Heart left ventricle (tissue), 16 donors: ENCODE data around the gene CUX1. TPM values are rescaled to one million over a fixed set of nuclear protein-coding genes. Genes with fewer than 3 reads are reported as not detected.

Source experiments
- ATAC-seq, 4 donors: fragments of 200-7000 bp; cut with Tn5 transposase; one replicate each; pipeline ENCODE4 v1.9.1; 2020 to 2022; ENCODE audit warnings: moderate library complexity in 4 of 4, mild to moderate bottlenecking in 3 of 4, moderate number of reproducible peaks in 1 of 4
- DNase-seq, 5 donors: peaks; one replicate each; pipeline ENCODE4 v3.0.0-alpha.2; 2020
- H3K27ac ChIP-seq, 12 donors: fragments of 200-600 bp; sonication (generic) in 4 of 12; one replicate each; pipeline versions ENCODE4 v1.5.0 to v1.8.0; 2016 to 2022; ENCODE audit warnings: mild to moderate bottlenecking in 2 of 12
- H3K27me3 ChIP-seq, 9 donors: fragments of 200-600 bp; sonication (generic) in 2 of 9; one replicate each; pipeline versions ENCODE4 v1.5.1 to v1.8.0; 2016 to 2022; ENCODE audit warnings: mild to moderate bottlenecking in 3 of 9
- H3K36me3 ChIP-seq, 9 donors: fragments of 200-600 bp; sonication (generic) in 2 of 9; one replicate each; pipeline versions ENCODE4 v1.5.0 to v1.8.0; 2018 to 2022; ENCODE audit warnings: mild to moderate bottlenecking in 2 of 9
- H3K4me1 ChIP-seq, 12 donors: fragments of 200-600 bp; sonication (generic) in 4 of 12; one replicate each; pipeline versions ENCODE4 v1.5.0 to v1.8.0; 2016 to 2022; ENCODE audit warnings: mild to moderate bottlenecking in 3 of 12
- H3K4me3 ChIP-seq, 12 donors: fragments of 200-600 bp; sonication (generic) in 4 of 12; one replicate each; pipeline versions ENCODE4 v1.5.0 to v1.8.0; 2017 to 2022; ENCODE audit warnings: mild to moderate bottlenecking in 9 of 12, moderate library complexity in 4 of 12
- H3K9me3 ChIP-seq, 12 donors: fragments of 200-600 bp; sonication (generic) in 4 of 12; one replicate each; pipeline versions ENCODE4 v1.5.0 to v1.8.0; 2016 to 2022; ENCODE audit warnings: mild to moderate bottlenecking in 1 of 12
- POLR2A ChIP-seq, 2 donors: fragments of 450-650 bp; IDR thresholded peaks; one replicate each; pipeline ENCODE4 v1.6.1; 2017; ENCODE audit warnings: antibody characterized with exemption in 2 of 2, mild to moderate bottlenecking in 2 of 2, moderate library complexity in 2 of 2
- WGBS, 4 donors: extraction: QIAGEN DNeasy Blood & Tissue Kit in 2 of 4; methylation state at CpG; one replicate each; pipeline versions ENCODE4 v1.1.5 to v1.1.7; 2013 to 2018; 5-methylcytosine and 5-hydroxymethylcytosine counted together
- intact Hi-C, 10 donors: fragments of 100-400 bp; cut with DNase I; formaldehyde crosslinking; loops; one replicate each; pipeline versions ENCODE4 v1.11.1 to v1.14.2; 2022
- polyA plus RNA-seq, 2 donors: library from polyadenylated mRNA; stranded (reverse); fragments of 200-250 nt; gene quantifications; one replicate each; pipeline ENCODE4 v1.2.3, GENCODE V29; 2013
- total RNA-seq, 9 donors: library from RNA; depleted of rRNA in 2 of 9; stranded (reverse); fragments of >200 nt in 2 of 9; fragmentation: NEBNext Ultra II Directional in 3 of 9; extraction: Animal tissue kit (Norgen Biotek cat#: 25700) in 3 of 9; gene quantifications; one replicate each; pipeline versions ENCODE4 v1.1.0 to v1.2.4, GENCODE V29; 2016 to 2023
- TF ChIP-seq, protein P1 (sequence below), 12 donors: fragments of 200-600 bp; sonication (generic) in 4 of 12; IDR thresholded peaks; one replicate each; pipeline versions ENCODE4 v1.5.0 to v1.8.0; 2018 to 2022; ENCODE audit warnings: antibody characterized with exemption in 12 of 12, mild to moderate bottlenecking in 5 of 12
- donor health status: ischemic (EF 13 %, LVEDD 7.1; RV severe dilation, severe dysfunction).
- donor health status: healthy with polysubstance abuse.
- donor health status: DM: no; HTN: yes; CAD: no.
- donor health status: DM: no; HTN: no; CAD: no.
- donor health status: ischemic (EF 25% LVEDD 6.9; RV normal size, moderate dysfunction).
- donor health status: ischemic (EF 25% LVEDD 5.7; RV mildly dilated, moderate dysfunction).
- donor health status: healthy.
- donor health status: DM: yes; HTN: yes; CAD: no.
- donor health status: ischemic (EF 35%, LVEDD 5.7; RV mildly dilated, moderate dysfunction).
- donor health status: nonischemic (EF 11% LVEDD 7.7; RV severe dilation, severe dysfunction).
- donor health status: DM: yes; HTN: yes; CAD: no.
- donor health status: PGD.
- donor health status: ischemic (EF 29% LVEDD 5.4; RV normal size, mild dysfunction).
- donor health status: nonischemic (EF 23%, LVEDD 6.1; RV moderate dilation, normal function).

Gene CUX1
- total and polyA plus RNA-seq, 11 donors: 51.9 to 173 (median 122) TPM

DNA sequence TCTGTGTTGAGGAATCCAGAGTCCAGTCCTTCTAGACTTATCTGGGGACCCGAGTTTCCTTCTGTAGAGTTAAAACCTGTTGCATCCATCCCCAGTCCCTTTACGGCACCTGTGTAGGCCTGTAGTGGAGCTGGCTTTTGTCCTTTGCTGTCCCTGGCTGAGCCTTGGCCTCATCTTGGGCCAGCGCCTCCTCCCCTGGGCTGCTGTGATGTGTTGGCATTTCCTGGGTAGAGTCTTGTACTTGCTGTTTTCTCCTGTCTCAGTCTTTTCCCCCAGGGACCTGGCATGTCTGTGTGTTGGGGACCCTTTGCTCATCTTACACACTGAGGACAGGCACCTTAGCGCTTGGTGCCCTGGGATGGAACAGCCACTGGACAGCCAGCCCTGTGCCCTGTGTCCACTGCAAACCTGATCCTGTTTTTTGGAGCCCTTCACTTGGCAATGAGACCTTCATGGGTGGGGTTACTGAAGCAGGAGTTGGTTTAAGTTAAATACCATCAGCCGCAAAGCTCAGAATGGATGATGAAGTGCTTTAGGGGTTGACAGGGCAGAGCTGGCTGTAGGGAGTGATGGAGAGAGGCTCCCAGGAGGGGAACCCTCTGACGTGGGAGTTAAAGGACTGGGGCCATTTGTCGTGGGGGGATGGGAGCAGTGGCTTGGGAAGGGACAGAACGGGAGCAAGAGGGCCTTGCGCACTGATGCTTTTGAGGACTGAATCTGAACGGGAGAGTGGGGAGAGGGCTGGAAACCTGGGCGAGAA is 50.9 kb downstream of the CUX1 start:
- 76 to 87% (median 86%) methylated on average over 11 of the region's 11 CpGs for WGBS, 4 donors
- H3K9me3 ChIP-seq: no peaks in the 10 kb centered on the region
- peaks cover 0 to 54% (median 11%) of the 10 kb centered on the region in 12 donors for H3K4me1 ChIP-seq
- no peak for ATAC-seq
- TF ChIP-seq POLR2A (IDR thresholded peaks at IDR 0.05): no peak
- TF ChIP-seq, protein P1, sequence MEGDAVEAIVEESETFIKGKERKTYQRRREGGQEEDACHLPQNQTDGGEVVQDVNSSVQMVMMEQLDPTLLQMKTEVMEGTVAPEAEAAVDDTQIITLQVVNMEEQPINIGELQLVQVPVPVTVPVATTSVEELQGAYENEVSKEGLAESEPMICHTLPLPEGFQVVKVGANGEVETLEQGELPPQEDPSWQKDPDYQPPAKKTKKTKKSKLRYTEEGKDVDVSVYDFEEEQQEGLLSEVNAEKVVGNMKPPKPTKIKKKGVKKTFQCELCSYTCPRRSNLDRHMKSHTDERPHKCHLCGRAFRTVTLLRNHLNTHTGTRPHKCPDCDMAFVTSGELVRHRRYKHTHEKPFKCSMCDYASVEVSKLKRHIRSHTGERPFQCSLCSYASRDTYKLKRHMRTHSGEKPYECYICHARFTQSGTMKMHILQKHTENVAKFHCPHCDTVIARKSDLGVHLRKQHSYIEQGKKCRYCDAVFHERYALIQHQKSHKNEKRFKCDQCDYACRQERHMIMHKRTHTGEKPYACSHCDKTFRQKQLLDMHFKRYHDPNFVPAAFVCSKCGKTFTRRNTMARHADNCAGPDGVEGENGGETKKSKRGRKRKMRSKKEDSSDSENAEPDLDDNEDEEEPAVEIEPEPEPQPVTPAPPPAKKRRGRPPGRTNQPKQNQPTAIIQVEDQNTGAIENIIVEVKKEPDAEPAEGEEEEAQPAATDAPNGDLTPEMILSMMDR (IDR thresholded peaks at IDR 0.05): no peak
- H3K4me3 ChIP-seq: no peak overlapping the region
- no peaks in the 10 kb centered on the region for H3K27me3 ChIP-seq
- H3K36me3 ChIP-seq: peaks cover 0 to 8% (median 0%) of the 10 kb centered on the region in 9 donors
- no peak overlapping the region for H3K27ac ChIP-seq
- intact Hi-C loops: no loop called here
- DNase-seq: no peak

DNA sequence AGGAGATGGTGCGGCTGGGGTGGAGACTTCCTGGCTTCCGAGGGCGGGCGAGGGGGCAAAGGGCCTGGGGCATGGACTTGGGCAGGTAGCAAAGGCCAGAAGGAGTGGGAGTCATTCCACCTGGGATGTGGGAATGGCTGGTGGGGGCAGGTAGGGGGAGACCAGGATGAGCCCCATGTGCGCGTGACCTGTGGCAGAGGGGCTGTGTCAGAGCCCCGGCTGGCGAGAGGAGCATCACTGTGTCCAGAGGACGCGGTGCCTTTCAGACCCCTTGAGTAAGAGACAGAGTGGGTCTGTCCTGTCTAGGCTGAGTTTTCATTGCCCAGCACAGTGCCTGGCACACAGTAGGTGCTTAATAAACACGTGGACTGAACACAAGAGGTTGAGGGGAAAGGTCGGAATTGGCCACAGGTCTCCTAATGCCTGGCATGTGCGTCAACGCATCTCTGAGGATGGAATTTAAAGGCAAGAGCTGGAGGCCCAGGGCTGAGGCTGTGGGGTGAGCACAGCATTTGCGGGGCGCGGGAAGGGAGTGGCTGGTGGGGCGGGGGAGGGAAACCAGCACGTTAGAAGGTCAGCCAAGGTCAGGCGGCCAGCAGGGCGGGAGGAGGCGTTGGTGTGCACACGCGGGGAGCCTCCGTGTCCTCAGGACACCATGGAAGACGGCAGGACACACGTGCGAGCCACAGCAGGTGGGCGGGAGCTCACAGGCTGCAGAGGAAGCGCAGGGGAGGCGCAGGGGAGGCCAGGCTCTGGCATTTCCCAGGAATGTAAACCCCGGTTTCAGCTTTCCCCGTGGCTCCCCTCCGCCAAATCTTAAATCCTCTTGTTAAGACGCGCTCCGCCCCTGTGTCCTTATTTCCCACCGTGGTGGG is 51.8 kb downstream of the CUX1 start:
- ATAC-seq: peak in 2 of 4 donors; percentile 9 to 12
- 76 to 86% (median 84%) methylated on average over 38 of the region's 38 CpGs for WGBS, 4 donors
- no peaks in the 10 kb centered on the region for H3K9me3 ChIP-seq

DNA sequence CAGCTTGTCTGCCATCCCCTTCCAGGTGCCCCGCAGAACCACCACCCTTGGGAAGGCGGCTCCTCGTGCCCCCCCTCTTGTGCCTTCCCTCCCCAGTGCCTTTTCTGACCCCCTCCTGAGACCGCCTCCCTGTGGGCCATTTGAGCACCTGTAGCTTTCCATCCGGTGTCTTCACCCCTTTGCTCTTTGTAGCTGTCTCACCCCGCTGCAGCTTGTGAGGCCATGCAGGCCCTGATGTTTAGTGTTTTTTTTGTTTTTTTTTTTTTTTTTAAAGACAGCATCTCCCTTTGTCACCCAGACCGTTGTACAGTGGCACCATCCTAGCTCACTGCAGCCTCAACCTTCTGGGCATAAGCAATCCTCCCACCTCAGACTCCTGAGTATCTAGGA is 52.5 kb downstream of the CUX1 start:
- H3K9me3 ChIP-seq: no peaks in the 10 kb centered on the region
- H3K4me1 ChIP-seq: peaks cover 0 to 67% (median 21%) of the 10 kb centered on the region in 12 donors
- no peaks in the 10 kb centered on the region for H3K27me3 ChIP-seq
- H3K36me3 ChIP-seq: peaks cover 0 to 8% (median 0%) of the 10 kb centered on the region in 9 donors
- no peak for ATAC-seq
- WGBS, 4 donors: 80 to 91% (median 87%) methylated on average over 7 of the region's 7 CpGs
- peak overlapping the region in 1 of 12 donors; percentile 56 for H3K27ac ChIP-seq
- DNase-seq: no peak
- no peak overlapping the region for H3K4me3 ChIP-seq
- TF ChIP-seq, protein P1 (IDR thresholded peaks at IDR 0.05): no peak
- no peak for TF ChIP-seq POLR2A (IDR thresholded peaks at IDR 0.05)
- intact Hi-C loops: no loop called here

More for the DNA sequence above, 51.8 kb downstream of the CUX1 start:
- H3K4me3 ChIP-seq: no peak overlapping the region
- H3K27ac ChIP-seq: peak overlapping the region in 1 of 12 donors; percentile 56
- H3K36me3 ChIP-seq: peaks cover 0 to 8% (median 0%) of the 10 kb centered on the region in 9 donors
- DNase-seq: no peak
- H3K4me1 ChIP-seq: peaks cover 0 to 61% (median 15%) of the 10 kb centered on the region in 12 donors
- intact Hi-C loops: no loop called here
- TF ChIP-seq, protein P1 (IDR thresholded peaks at IDR 0.05): no peak
- TF ChIP-seq POLR2A (IDR thresholded peaks at IDR 0.05): no peak
- no peaks in the 10 kb centered on the region for H3K27me3 ChIP-seq
